Fibroblast of lung (primary cell): ENCODE results near the gene PSME3IP1. TPM values are rescaled to one million over a fixed set of nuclear protein-coding genes. Genes with fewer than 3 reads are reported as not detected.
"Not testable (repeated sequence)": the region's sequence is repeated elsewhere in the genome, so short reads cannot be mapped to it uniquely, and the experiment has no call there.

ENCODE experiments used
- DNase-seq, 2 donors: peaks; one replicate each; pipeline versions ENCODE4 v3.0.0 to v3.0.0-alpha.2; 2010; ENCODE audit warnings: low read depth in 2 of 2
- H2AFZ ChIP-seq: 2 replicates; pipeline ENCODE4 v1.5.1; 2012; ENCODE audit warnings: low read length, control low read depth, inconsistent platforms
- H3K27ac ChIP-seq: 2 replicates; pipeline ENCODE4 v1.5.1; 2011; ENCODE audit warnings: low read length, control low read depth; ENCODE audit not compliant: insufficient read depth
- H3K27me3 ChIP-seq: 2 replicates; pipeline ENCODE4 v1.5.1; 2011; ENCODE audit warnings: mild to moderate bottlenecking, low read length; ENCODE audit not compliant: control insufficient read depth, insufficient read depth
- H3K36me3 ChIP-seq: 2 replicates; pipeline ENCODE4 v1.5.1; 2011; ENCODE audit warnings: low read length; ENCODE audit not compliant: control insufficient read depth, insufficient read depth
- H3K4me1 ChIP-seq: 2 replicates; pipeline ENCODE4 v1.5.1; 2011; ENCODE audit warnings: low read length; ENCODE audit not compliant: control insufficient read depth, insufficient read depth; ENCODE audit errors: extremely low read depth
- H3K4me2 ChIP-seq: 2 replicates; pipeline ENCODE4 v1.5.1; 2011; ENCODE audit warnings: low read length, control low read depth; ENCODE audit not compliant: insufficient read depth; ENCODE audit errors: extremely low read depth
- H3K4me3 ChIP-seq, 4 experiments: fragments of 200-600 bp in 1 of 4; sonication (generic) in 1 of 4; replicated peaks in 1 of 4; 2 replicates each; pipeline ENCODE4 v1.5.1; 2011 to 2016; ENCODE audit warnings: low read length in 4 of 4, low read depth in 3 of 4, mild to moderate bottlenecking in 3 of 4, control low read depth in 2 of 4, inconsistent platforms in 1 of 4, mixed read lengths in 1 of 4; ENCODE audit not compliant: insufficient read depth in 1 of 4; ENCODE audit errors: control extremely low read depth in 1 of 4
- H3K79me2 ChIP-seq: 2 replicates; pipeline ENCODE4 v1.5.1; 2012; ENCODE audit warnings: mild to moderate bottlenecking, low read length, inconsistent platforms; ENCODE audit not compliant: control insufficient read depth, insufficient read depth
- H3K9ac ChIP-seq: 2 replicates; pipeline ENCODE4 v1.5.1; 2011; ENCODE audit warnings: mild to moderate bottlenecking, low read length, control low read depth; ENCODE audit not compliant: insufficient read depth
- H3K9me3 ChIP-seq: 2 replicates; pipeline ENCODE4 v1.5.1; 2012; ENCODE audit warnings: low read depth, low read length; ENCODE audit not compliant: control insufficient read depth, insufficient read depth
- H4K20me1 ChIP-seq: 2 replicates; pipeline ENCODE4 v1.5.1; 2011; ENCODE audit warnings: low read length; ENCODE audit not compliant: control insufficient read depth, insufficient read depth; ENCODE audit errors: extremely low read depth
- CTCF ChIP-seq, 2 donors: IDR thresholded peaks in 1 of 2; conservative IDR thresholded peaks in 1 of 2; 1 replicate in 1 of 2; 2 replicates in 1 of 2; pipeline ENCODE4 v1.5.1; 2011 to 2012; ENCODE audit warnings: low read length in 2 of 2, control low read depth in 1 of 2, inconsistent platforms in 1 of 2, low read depth in 1 of 2, mild to moderate bottlenecking in 1 of 2
- EZH2 ChIP-seq: IDR thresholded peaks from 2 replicates; pipeline ENCODE4 v1.5.1; 2012; ENCODE audit warnings: low read length, control low read depth, mild to moderate bottlenecking; ENCODE audit errors: missing control alignments
- polyA plus RNA-seq, 2 donors: library from polyadenylated mRNA; depleted of rRNA in 1 of 2; stranded (reverse) in 1 of 2; unstranded in 1 of 2; fragments of >200 nt; gene quantifications; 2 replicates each; pipeline ENCODE4 v1.2.1, GENCODE V29; 2011 to 2012; ENCODE audit warnings: missing spikeins in 1 of 2
- total RNA-seq: library from RNA; depleted of rRNA; stranded (reverse); fragments of >200 nt; gene quantifications from 2 replicates; pipeline ENCODE4 v1.2.1, GENCODE V29; 2014

The PSME3IP1 gene
- total and polyA plus RNA-seq, 2 donors (not counting 1 experiment from before 2014, with no cell fraction given), result 55.5 to 64.6 TPM

GRCh38 chr16:57190136-57190535 lies 4.3 kb upstream of the PSME3IP1 start:
- peaks cover 80% of the 10 kb centered on the region for H3K79me2 ChIP-seq
- no peak overlapping the region for H2AFZ ChIP-seq
- no peaks in the 10 kb centered on the region for H3K27me3 ChIP-seq
- H3K9ac ChIP-seq, result no peak overlapping the region
- TF ChIP-seq CTCF (conservative IDR thresholded peaks at IDR 0.05 in 1 of 2, IDR thresholded peaks at IDR 0.05 in 1 of 2; ENCODE audit: low read depth in 1 of 2, low read length in 2 of 2), result no peak
- TF ChIP-seq EZH2, result no peak
- no peaks in the 10 kb centered on the region for H3K36me3 ChIP-seq
- no peak overlapping the region for H3K4me2 ChIP-seq
- H3K9me3 ChIP-seq, result no peaks in the 10 kb centered on the region
- H3K27ac ChIP-seq, result no peak overlapping the region
- H3K4me1 ChIP-seq, result peaks cover 22% of the 10 kb centered on the region
- H4K20me1 ChIP-seq, result no peaks in the 10 kb centered on the region
- no peak overlapping the region for H3K4me3 ChIP-seq
- no peak for DNase-seq

DNA sequence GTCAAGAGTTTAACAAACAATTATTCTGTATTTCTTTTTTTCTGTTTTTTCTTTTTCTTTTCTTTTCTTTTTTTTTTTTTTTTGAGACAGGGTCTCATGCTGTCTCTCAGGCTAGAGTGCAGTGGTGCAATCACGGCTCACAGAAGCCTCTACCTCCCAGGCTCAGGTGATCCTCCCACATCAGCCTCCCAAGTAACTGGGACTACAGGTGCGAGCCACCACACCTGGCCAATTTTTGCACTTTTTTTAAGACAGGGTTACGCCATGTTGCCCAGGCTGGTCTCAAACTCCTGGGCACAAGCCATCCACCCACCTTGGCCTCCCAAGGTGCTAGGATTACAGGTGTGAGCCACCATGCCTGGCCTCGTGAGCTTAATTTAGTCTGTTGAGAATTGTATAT lies 3.7 kb upstream of the PSME3IP1 start:
- H3K79me2 ChIP-seq, result peaks cover 85% of the 10 kb centered on the region
- H3K27me3 ChIP-seq, DNase-seq, H4K20me1 ChIP-seq, H3K36me3 ChIP-seq, H3K4me3 ChIP-seq, H3K27ac ChIP-seq, H3K4me2 ChIP-seq, H3K9ac ChIP-seq, H2AFZ ChIP-seq, H3K9me3 ChIP-seq: not testable (repeated sequence)
- H3K4me1 ChIP-seq, result peaks cover 22% of the 10 kb centered on the region

DNA sequence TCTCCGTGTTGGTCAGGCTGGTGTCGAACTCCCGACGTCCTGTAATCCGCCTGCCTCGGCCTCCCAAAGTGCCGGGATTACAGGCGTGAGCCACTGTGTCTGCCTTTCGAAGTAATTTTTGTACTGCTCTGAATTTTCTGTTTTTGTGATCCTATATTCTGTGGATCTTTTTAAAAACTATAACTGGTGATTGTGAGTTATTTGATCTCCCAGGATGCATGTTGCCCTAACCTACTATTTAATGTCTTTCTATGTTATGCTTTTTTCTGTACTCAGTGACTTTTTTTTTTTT lies 2.8 kb upstream of the PSME3IP1 start:
- Histone ChIP-seq H3K36me3 (no peaks in the 10 kb centered on the region), H3K9me3 (no peaks in the 10 kb centered on the region), H3K4me1 (peaks cover 19% of the 10 kb centered on the region), H3K27ac (no peak overlapping the region), H3K4me3 (no peak overlapping the region), H3K9ac (no peak overlapping the region), H4K20me1 (no peaks in the 10 kb centered on the region), H3K79me2 (peaks cover 89% of the 10 kb centered on the region), H3K4me2 (no peak overlapping the region), H2AFZ (no peak overlapping the region), H3K27me3 (no peaks in the 10 kb centered on the region)
- no peak for DNase-seq
- no peak for TF ChIP-seq CTCF (conservative IDR thresholded peaks at IDR 0.05 in 1 of 2, IDR thresholded peaks at IDR 0.05 in 1 of 2; ENCODE audit: low read depth in 1 of 2, low read length in 2 of 2)
- no peak for TF ChIP-seq EZH2

DNA sequence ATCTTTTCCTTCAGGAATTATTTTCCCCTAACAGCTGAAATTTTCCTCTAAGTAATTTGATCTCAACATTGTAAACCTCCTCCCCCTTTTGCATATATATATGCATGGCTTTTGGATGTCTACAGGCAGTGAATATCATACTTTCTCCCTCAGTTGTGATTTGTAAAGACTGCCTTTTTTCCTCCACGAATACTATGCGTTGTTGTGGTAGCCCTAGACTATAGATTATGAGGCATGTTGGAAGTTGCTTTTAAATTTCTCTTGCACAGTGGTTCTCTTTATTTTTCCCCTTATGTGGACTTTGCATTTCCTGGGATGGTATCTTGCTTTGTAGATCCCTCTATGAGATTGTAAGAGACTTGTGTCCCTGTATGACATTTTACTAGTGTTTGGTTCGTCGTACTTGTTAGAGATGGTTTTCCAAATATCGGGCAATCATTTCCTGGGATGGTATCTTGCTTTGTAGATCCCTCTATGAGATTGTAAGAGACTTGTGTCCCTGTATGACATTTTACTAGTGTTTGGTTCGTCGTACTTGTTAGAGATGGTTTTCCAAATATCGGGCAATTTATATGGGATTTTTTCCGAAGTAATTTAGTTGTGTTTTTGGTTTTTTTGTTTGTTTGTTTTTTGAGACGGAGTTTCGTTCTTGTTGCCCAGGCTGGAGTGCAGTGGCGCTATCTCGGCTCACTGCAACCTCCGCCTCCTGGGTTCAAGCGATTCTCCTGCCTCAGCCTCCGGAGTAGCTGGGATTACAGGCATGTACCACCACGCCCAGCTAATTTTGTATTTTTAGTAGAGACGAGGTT lies 2.3 kb upstream of the PSME3IP1 start:
- DNase-seq, H4K20me1 ChIP-seq, H3K9me3 ChIP-seq, H3K9ac ChIP-seq, H2AFZ ChIP-seq, H3K36me3 ChIP-seq, H3K27ac ChIP-seq, H3K27me3 ChIP-seq: not testable (repeated sequence)
- Histone ChIP-seq H3K4me3 (peak overlapping the region; percentile 88 to 95 (median 94)), H3K4me1 (peaks cover 16% of the 10 kb centered on the region), H3K79me2 (peaks cover 86% of the 10 kb centered on the region), H3K4me2 (peak overlapping the region; percentile 83)
